HG03025 (cell line): ENCODE measurements around the gene PPP4R1.
"Not testable (repeated sequence)": the region's sequence is repeated elsewhere in the genome, so short reads cannot be mapped to it uniquely, and the experiment has no call there.

Source experiments
- ATAC-seq: cut with Tn5 transposase; IDR thresholded peaks from one replicate; pipeline ENCODE4 v1.9.1; 2021; ENCODE audit warnings: mild to moderate bottlenecking, moderate library complexity; ENCODE audit not compliant: unreplicated experiment, low FRiP score

PPP4R1 gene

DNA sequence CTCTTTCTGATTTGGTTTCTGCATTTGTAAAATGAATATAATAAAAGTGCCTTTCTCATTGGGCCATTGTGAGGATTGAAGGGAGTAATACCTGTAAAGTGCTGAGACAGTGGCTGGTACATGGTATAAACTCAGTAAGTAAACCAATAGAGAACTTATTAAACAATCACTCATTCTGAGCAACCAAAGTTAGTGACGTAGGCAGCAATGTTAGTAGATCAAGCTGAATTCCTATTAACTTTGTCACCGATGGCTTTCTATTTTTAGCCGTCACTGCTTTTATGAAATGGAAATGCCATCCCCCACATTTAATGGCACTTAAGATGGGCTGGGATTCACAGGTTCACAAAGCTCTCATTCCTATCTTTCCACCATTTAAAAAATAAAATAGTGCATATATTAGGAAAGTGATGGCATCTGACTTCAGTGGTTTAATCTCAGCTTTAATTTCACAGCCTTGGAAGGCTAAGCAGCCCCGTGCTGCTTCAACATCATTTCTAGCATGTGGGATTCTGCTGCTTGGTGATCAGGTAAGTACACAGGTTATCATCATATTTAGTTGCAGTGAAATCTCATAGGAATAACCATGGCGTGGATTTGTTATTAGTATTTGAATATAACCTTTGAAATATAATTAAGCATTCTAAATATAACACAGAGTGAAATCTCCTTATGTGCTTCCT is 17.6 kb upstream of the PPP4R1 start:
- no peak for ATAC-seq

DNA sequence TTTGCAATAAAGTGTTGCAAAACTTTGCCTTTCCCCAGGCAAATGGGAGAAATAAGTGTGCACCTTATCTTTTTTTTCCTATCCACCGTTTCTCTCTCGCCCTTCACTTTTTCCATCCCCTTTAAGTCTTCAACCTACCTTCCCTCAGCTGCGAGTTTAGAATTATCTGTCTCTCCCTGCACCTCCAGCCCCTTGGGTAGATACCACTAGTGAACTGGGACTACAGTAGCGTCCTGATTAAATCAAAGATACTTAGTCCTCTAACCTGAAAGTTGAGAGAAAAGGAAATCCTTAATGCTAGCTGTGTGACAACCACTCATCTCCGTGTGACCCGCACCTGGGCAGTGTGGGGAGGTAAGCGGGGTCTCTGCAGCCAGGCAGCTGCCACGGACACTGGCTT is 16.1 kb upstream of the PPP4R1 start:
- ATAC-seq, result no peak

GRCh38 chr18:9629709-9630108 is 15.3 kb upstream of the PPP4R1 start:
- no peak for ATAC-seq

DNA sequence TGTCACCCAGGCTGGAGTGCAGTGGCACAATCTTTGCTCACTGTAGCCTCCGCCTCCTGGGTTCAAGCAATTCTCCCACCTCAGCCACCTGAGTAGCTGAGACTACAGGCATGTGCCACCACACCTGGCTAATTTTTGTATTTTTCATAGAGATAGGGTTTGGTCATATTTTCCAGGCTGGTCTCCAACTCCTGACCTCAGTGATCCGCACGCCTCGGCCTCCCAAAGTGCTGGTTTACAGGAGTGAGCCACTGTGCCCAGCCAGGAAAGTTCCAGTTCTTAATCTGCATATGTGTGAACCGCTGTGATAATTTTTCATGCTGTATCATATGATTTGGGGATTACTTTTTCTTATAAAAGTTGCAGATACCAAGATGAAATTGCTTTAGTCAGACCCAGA is 14.6 kb upstream of the PPP4R1 start:
- no peak for ATAC-seq

- no peak for ATAC-seq
These were observed 13.3 kb upstream of the PPP4R1 start for GRCh38 chr18:9627642-9628041.

- ATAC-seq, result no peak
These were observed 5.6 kb upstream of the PPP4R1 start for GRCh38 chr18:9619990-9620389.

- ATAC-seq, result no peak
These were observed 5.2 kb upstream of the PPP4R1 start for GRCh38 chr18:9619545-9619944.

DNA sequence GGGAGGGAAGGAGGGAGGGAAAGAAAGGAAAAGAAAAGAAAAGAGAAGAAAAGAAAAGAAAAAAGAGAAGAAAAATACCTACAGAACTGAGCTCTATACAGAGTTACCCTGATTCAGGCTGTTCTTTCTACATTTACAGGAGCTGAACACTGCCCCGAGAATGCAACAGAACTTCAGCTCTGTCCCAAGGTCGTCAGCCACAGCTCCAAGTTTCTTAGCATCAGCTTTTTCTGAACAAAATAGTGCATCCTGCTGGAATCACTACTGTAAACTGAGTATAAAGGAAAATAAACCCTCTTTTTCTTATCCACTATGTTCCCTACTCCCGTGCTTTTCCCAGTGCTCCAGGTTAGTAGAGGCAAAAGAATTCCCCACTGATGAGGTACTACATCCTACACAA is 4.7 kb upstream of the PPP4R1 start:
- no peak for ATAC-seq

DNA sequence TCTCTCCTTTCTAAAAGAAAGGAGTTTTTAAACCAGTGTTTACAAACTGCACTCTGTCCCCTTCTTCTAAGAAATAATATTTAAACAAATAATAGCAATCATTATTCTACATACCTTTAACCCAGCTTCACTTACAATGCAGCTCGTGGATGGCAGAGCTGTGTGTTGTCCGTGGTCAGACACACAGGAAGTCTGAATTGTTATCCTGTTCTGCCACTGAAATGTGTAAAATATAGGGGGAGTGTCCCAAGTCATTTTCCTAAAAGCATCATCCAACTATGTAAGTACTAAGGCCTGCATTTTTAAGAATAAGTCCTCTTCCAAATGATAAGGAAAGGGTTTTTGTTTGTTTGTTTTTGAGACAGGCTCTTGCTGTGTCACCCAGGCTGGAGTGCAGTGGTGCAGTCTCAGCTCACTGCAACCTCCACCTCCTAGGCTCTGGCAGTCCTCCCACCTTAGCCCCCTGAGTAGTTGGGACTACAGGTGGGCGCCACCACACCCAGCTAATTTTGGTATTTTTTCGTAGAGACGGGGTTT is 2.7 kb upstream of the PPP4R1 start:
- no peak for ATAC-seq

GRCh38 chr18:9616049-9616448 is 1.7 kb upstream of the PPP4R1 start:
- ATAC-seq, result no peak

- no peak for ATAC-seq
These were observed 980 bp upstream of the PPP4R1 start for GRCh38 chr18:9615280-9615797.

GRCh38 chr18:9613550-9614400 is 584 bp downstream of the PPP4R1 start:
- peak; percentile 27 for ATAC-seq

- no peak for ATAC-seq
These were observed 1.4 kb downstream of the PPP4R1 start for GRCh38 chr18:9612977-9613376.

GRCh38 chr18:9612215-9612830 is 2.0 kb downstream of the PPP4R1 start:
- ATAC-seq, result no peak

DNA sequence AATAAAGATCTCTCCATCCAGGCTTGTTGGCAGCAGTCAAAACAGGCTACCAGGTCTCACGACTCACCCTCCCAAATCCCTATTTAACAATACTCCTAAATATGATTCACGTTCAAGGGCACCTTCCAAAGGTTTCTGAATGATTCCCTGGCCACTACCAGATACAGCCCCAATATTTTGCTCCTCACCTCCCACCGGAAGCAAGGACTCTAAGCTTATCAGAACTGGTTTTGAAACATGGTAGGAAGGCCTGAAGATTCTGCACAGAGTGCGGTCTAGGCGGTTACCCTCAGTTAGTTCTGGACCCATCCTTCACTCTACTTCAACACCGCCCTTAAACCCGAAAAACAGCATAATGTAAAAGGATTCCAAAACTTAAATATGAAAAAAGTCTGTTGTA is 5.2 kb downstream of the PPP4R1 start:
- ATAC-seq, result no peak

DNA sequence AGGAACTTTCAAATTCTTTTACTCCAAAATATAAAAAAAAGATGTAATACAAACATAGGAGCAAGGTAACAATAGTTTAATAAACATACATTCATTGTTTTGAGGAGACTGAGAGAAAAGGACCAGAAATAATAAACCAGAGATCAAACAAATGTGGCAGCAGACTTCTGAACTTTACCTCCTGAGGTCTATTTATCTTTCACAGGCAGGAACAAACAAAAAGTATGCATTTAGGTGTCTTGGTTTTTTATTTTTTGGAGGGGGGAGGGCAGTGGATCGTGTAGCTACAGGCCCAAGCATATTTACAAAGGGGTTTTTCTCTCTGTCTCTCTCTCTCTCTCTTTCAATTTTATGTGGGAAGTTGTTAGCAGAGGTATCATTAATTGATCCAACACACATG is 5.6 kb downstream of the PPP4R1 start:
- no peak for ATAC-seq

DNA sequence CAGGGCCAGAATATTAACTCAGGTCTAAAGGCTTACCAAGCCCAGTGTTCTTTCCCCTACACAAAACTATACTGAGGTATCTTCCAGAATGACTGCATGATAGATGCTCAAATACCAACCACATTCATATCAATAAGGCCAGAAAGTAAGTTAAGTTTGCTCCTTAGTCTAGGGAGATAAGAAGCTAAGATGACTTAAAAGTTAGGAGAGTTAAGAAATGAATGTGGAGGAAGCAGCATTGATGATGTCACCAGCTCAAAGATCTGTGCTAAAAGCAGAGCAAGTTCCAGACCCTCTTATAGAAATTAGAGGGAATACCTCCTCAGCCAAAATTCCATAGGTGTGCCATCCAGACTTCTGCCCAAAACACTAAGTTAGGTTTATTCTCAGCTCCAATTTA is 6.1 kb downstream of the PPP4R1 start:
- ATAC-seq, result no peak

GRCh38 chr18:9607111-9607510 is 7.2 kb downstream of the PPP4R1 start:
- not testable (repeated sequence) for ATAC-seq

DNA sequence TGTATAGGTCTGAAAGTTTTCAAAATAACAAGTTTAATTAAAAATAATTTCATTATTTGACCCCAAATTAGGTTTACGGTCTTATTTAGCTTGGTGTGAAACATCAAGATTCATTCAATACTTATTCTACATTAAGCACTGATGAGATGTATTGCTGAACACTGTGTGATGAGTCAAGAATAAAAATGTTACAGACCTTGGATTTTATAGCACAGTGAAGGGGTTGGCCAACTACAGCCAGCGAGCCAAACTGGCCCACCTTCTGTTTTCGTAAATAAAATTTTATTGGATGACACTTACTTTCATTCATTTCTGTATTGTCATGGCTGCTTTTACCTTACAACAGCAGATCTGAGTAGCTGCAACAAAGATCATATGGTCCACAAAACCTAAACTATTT is 8.3 kb downstream of the PPP4R1 start:
- no peak for ATAC-seq

- no peak for ATAC-seq
These were observed 10.0 kb downstream of the PPP4R1 start for GRCh38 chr18:9604348-9604747.

DNA sequence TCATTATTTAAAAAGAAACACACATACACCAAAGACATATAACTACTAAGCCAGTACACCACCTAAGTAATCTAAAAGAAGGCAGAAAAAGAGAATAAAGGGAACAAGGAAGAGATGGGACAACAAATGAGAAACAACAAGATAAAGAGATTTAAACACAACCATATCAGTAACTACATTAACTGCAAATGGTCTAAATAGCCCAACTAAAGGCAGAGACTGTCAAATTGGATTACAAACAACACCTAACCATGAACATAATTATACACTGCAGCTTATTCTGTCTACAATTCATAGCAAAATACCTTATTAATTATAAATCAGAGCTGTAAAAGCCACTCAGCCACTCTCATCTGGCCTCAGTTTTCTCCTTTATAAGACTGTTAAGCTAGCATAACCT is 15.0 kb downstream of the PPP4R1 start:
- ATAC-seq, result no peak
